Epithelial cell of esophagus (primary cell): ENCODE measurements around the gene MAGED2.
"Not testable (repeated sequence)": the region's sequence is repeated elsewhere in the genome, so short reads cannot be mapped to it uniquely, and the experiment has no call there.

ENCODE experiments used
- DNase-seq: peaks from one replicate; pipeline ENCODE4 v3.0.0; 2010; ENCODE audit warnings: low read depth
- H3K4me3 ChIP-seq: 2 replicates; pipeline ENCODE4 v1.5.1; 2011; ENCODE audit warnings: mild to moderate bottlenecking, low read length, control low read depth
- TF ChIP-seq, protein P1 (sequence below): IDR thresholded peaks from 2 replicates; pipeline ENCODE4 v1.5.1; 2011; ENCODE audit warnings: low read depth, mild to moderate bottlenecking, low read length, control low read depth, inconsistent platforms; ENCODE audit not compliant: insufficient read depth; ENCODE audit errors: missing control alignments

The MAGED2 gene

DNA sequence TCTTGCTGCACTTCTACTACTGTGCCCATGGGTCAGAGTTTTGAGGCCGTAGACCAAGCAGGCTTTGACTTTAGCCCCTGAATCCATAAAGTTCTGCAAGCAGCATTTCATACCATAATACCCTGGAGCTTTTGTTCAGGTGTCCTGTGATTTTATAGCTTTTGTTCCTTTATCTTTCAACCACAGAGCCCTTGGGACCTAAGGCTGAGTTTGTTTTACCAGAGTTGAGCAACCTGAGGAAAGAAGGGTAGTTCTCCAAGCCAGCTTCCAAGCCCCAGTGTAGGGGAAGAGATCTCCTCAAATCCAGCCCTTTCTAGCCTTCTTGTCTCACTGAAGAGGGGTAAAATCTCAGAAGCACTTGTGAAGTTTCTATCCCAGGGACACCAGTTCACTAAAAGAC lies 35.1 kb downstream of the MAGED2 start:
- DNase-seq: no peak
- TF ChIP-seq, protein P1, sequence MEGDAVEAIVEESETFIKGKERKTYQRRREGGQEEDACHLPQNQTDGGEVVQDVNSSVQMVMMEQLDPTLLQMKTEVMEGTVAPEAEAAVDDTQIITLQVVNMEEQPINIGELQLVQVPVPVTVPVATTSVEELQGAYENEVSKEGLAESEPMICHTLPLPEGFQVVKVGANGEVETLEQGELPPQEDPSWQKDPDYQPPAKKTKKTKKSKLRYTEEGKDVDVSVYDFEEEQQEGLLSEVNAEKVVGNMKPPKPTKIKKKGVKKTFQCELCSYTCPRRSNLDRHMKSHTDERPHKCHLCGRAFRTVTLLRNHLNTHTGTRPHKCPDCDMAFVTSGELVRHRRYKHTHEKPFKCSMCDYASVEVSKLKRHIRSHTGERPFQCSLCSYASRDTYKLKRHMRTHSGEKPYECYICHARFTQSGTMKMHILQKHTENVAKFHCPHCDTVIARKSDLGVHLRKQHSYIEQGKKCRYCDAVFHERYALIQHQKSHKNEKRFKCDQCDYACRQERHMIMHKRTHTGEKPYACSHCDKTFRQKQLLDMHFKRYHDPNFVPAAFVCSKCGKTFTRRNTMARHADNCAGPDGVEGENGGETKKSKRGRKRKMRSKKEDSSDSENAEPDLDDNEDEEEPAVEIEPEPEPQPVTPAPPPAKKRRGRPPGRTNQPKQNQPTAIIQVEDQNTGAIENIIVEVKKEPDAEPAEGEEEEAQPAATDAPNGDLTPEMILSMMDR: no peak
- H3K4me3 ChIP-seq: no peak overlapping the region

DNA sequence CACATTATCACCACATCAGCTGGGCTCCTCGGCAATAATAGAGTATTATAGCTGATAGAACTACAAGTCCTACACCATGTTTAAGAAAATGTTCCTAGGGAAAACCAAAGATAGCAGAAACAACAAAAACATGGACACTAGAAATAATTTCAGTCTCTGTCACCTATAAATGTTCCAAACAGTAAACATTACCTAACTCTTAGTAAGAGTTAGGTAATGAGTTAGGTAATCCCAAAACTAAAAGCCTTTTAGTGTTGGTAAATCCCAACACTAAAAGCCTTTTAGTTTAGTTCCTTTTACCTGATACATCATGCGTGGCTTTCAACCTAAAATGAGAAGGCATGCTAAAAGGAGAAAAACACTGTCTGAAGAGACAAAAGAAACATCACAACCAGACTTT lies 35.5 kb downstream of the MAGED2 start:
- H3K4me3 ChIP-seq: no peak overlapping the region
- TF ChIP-seq, protein P1: no peak
- DNase-seq: no peak

DNA sequence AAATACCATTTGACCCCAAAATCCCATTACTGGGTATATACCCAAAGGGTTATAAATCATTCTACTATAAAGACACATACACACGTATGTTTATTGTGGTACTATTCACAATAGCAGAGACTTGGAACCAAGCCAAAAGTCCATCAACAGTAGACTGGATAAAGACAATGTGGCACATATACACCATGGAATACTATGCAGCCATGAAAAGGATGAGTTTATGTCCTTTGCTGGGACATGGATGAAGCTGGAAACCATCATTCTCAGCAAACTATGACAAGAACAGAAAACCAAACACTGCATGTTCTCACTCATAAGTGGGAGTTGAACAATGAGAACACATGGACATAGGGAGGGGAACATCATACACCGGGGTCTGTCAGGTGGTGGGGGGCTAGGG lies 40.2 kb downstream of the MAGED2 start:
- DNase-seq, H3K4me3 ChIP-seq: not testable (repeated sequence)

DNA sequence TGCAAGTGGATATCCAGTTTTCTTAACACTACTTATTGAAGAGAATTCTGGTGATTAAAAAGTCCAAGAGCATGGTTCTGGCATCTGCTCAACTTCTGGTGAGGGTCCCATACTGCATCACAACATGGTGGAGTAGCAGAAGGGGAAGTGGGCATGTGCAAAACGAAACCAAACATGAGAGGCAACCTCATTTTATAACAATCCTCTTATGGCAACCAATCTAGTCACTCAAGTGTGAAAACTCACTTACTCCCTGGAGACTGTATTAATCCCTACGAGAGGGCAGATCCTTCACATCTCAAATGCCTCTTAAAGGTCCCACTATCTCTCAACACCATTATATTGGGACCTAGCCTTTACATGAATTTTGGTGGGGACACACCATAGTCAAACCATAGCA lies 57.7 kb downstream of the MAGED2 start:
- H3K4me3 ChIP-seq: no peak overlapping the region
- TF ChIP-seq, protein P1: no peak
- DNase-seq: no peak
